ENCODE data around the gene NLRP2B.
"Not testable (repeated sequence)": the region's sequence is repeated elsewhere in the genome, so short reads cannot be mapped to it uniquely, and the experiment has no call there.

Gene NLRP2B

GRCh38 chrX:57680160-57680559, at the start of gene NLRP2B:
Gene NLRP2B, minus strand, starts transcription at chrX:57680260.
- Histone ChIP-seq H3K9me3 (ENCODE audit: control insufficient read depth, insufficient read depth, low read depth, low read length) (peaks cover 46% of the 10 kb centered on the region), H3K36me3 (ENCODE audit: control insufficient read depth, insufficient read depth, low read length) (no peaks in the 10 kb centered on the region)

GRCh38 chrX:57725995-57726394, 45.9 kb upstream of the NLRP2B start:
- H3K27me3 ChIP-seq (ENCODE audit: control insufficient read depth, insufficient read depth, low read length); H3K4me1 ChIP-seq (ENCODE audit: control insufficient read depth, insufficient read depth, low read length); H3K27ac ChIP-seq (ENCODE audit: low read depth, low read length); H3K4me3 ChIP-seq (ENCODE audit: low read depth, low read length); H3K9ac ChIP-seq (ENCODE audit: low read length); H3K36me3 ChIP-seq (ENCODE audit: control insufficient read depth, insufficient read depth, low read length): not testable (repeated sequence)
- peaks cover 23% of the 10 kb centered on the region for H3K9me3 ChIP-seq (ENCODE audit: control insufficient read depth, insufficient read depth, low read depth, low read length)

More at GRCh38 chrX:57680160-57680559, at the start of gene NLRP2B:
- Histone ChIP-seq H3K4me1 (ENCODE audit: control insufficient read depth, insufficient read depth, low read length) (peaks cover 6% of the 10 kb centered on the region; the same call in 1 of the 2 replicates), H3K27ac (ENCODE audit: low read depth, low read length) (no peak within 1 kb of the TSS), H3K4me3 (ENCODE audit: low read depth, low read length) (no peak within 1 kb of the TSS), H3K9ac (ENCODE audit: low read length) (no peak within 1 kb of the TSS), H3K27me3 (ENCODE audit: control insufficient read depth, insufficient read depth, low read length) (no peaks in the 10 kb centered on the region)

GRCh38 chrX:57681341-57681740, 1.3 kb upstream of the NLRP2B start:
- no peak overlapping the region for H3K9ac ChIP-seq (ENCODE audit: low read length)
- no peaks in the 10 kb centered on the region for H3K36me3 ChIP-seq (ENCODE audit: control insufficient read depth, insufficient read depth, low read length)
- peaks cover 39% of the 10 kb centered on the region; the same call in 1 of the 2 replicates for H3K9me3 ChIP-seq (ENCODE audit: control insufficient read depth, insufficient read depth, low read depth, low read length)
- peaks cover 6% of the 10 kb centered on the region; the same call in 1 of the 2 replicates for H3K4me1 ChIP-seq (ENCODE audit: control insufficient read depth, insufficient read depth, low read length)
- H3K27ac ChIP-seq (ENCODE audit: low read depth, low read length), result no peak overlapping the region
- no peak overlapping the region for H3K4me3 ChIP-seq (ENCODE audit: low read depth, low read length)
- H3K27me3 ChIP-seq (ENCODE audit: control insufficient read depth, insufficient read depth, low read length), result no peaks in the 10 kb centered on the region

- peaks cover 3% of the 10 kb centered on the region; the same call in 1 of the 2 replicates for H3K4me1 ChIP-seq (ENCODE audit: control insufficient read depth, insufficient read depth, low read length)
- no peaks in the 10 kb centered on the region for H3K36me3 ChIP-seq (ENCODE audit: control insufficient read depth, insufficient read depth, low read length)
- H3K27me3 ChIP-seq (ENCODE audit: control insufficient read depth, insufficient read depth, low read length), result no peaks in the 10 kb centered on the region
- no peak overlapping the region for H3K4me3 ChIP-seq (ENCODE audit: low read depth, low read length)
- H3K9me3 ChIP-seq (ENCODE audit: control insufficient read depth, insufficient read depth, low read depth, low read length), result peaks cover 49% of the 10 kb centered on the region
- H3K27ac ChIP-seq (ENCODE audit: low read depth, low read length), result no peak overlapping the region
- H3K9ac ChIP-seq (ENCODE audit: low read length), result no peak overlapping the region
Measured at GRCh38 chrX:57678686-57679428, 1.2 kb downstream of the NLRP2B start.

GRCh38 chrX:57677132-57677858, 2.8 kb downstream of the NLRP2B start:
- Histone ChIP-seq H3K9ac (ENCODE audit: low read length) (no peak overlapping the region), H3K9me3 (ENCODE audit: control insufficient read depth, insufficient read depth, low read depth, low read length) (peaks cover 56% of the 10 kb centered on the region), H3K36me3 (ENCODE audit: control insufficient read depth, insufficient read depth, low read length) (no peaks in the 10 kb centered on the region), H3K27ac (ENCODE audit: low read depth, low read length) (no peak overlapping the region), H3K27me3 (ENCODE audit: control insufficient read depth, insufficient read depth, low read length) (no peaks in the 10 kb centered on the region), H3K4me1 (ENCODE audit: control insufficient read depth, insufficient read depth, low read length) (peaks cover 3% of the 10 kb centered on the region; the same call in 1 of the 2 replicates), H3K4me3 (ENCODE audit: low read depth, low read length) (no peak overlapping the region)

GRCh38 chrX:57675320-57675719, 4.7 kb downstream of the NLRP2B start:
- H3K9me3 ChIP-seq (ENCODE audit: control insufficient read depth, insufficient read depth, low read depth, low read length), result peaks cover 63% of the 10 kb centered on the region
- H3K36me3 ChIP-seq (ENCODE audit: control insufficient read depth, insufficient read depth, low read length), result no peaks in the 10 kb centered on the region
- no peak overlapping the region for H3K27ac ChIP-seq (ENCODE audit: low read depth, low read length)
- no peaks in the 10 kb centered on the region for H3K4me1 ChIP-seq (ENCODE audit: control insufficient read depth, insufficient read depth, low read length)
- H3K27me3 ChIP-seq (ENCODE audit: control insufficient read depth, insufficient read depth, low read length), result no peaks in the 10 kb centered on the region
- H3K4me3 ChIP-seq (ENCODE audit: low read depth, low read length), result no peak overlapping the region
- H3K9ac ChIP-seq (ENCODE audit: low read length), result no peak overlapping the region

GRCh38 chrX:57674861-57675260, 5.2 kb downstream of the NLRP2B start:
- no peak overlapping the region for H3K4me3 ChIP-seq (ENCODE audit: low read depth, low read length)
- no peaks in the 10 kb centered on the region for H3K4me1 ChIP-seq (ENCODE audit: control insufficient read depth, insufficient read depth, low read length)
- H3K36me3 ChIP-seq (ENCODE audit: control insufficient read depth, insufficient read depth, low read length), result no peaks in the 10 kb centered on the region
- H3K27ac ChIP-seq (ENCODE audit: low read depth, low read length), result no peak overlapping the region
- H3K9ac ChIP-seq (ENCODE audit: low read length), result no peak overlapping the region
- H3K9me3 ChIP-seq (ENCODE audit: control insufficient read depth, insufficient read depth, low read depth, low read length), result peaks cover 63% of the 10 kb centered on the region
- H3K27me3 ChIP-seq (ENCODE audit: control insufficient read depth, insufficient read depth, low read length), result no peaks in the 10 kb centered on the region

- H3K9me3 ChIP-seq (ENCODE audit: control insufficient read depth, insufficient read depth, low read depth, low read length), result peaks cover 35% of the 10 kb centered on the region
- no peak overlapping the region for H3K9ac ChIP-seq (ENCODE audit: low read length)
- H3K27ac ChIP-seq (ENCODE audit: low read depth, low read length), result no peak overlapping the region
- no peaks in the 10 kb centered on the region for H3K36me3 ChIP-seq (ENCODE audit: control insufficient read depth, insufficient read depth, low read length)
- no peaks in the 10 kb centered on the region for H3K27me3 ChIP-seq (ENCODE audit: control insufficient read depth, insufficient read depth, low read length)
- H3K4me1 ChIP-seq (ENCODE audit: control insufficient read depth, insufficient read depth, low read length), result no peaks in the 10 kb centered on the region
- no peak overlapping the region for H3K4me3 ChIP-seq (ENCODE audit: low read depth, low read length)
Measured at GRCh38 chrX:57669961-57670360, 10.1 kb downstream of the NLRP2B start.

DNA sequence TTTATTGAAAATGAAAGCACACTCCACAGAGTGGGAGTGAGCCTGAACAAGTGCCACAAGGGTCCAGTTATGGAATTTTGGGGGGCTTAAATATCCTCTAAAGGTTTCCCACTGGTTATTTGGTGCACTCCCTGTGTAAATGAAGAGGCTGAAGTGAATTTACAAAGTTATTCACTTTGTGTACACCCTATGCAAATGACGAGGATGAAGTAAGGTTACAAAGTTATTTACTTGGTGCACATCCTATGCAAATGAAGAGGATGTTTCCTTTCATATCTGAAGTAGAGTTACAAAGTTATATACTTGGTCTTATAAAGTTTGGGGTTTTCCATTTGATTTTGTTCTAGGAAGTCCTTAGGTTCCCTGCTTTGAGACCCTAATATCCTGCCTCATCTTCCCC, 13.1 kb downstream of the NLRP2B start:
- Histone ChIP-seq H3K4me3 (ENCODE audit: low read depth, low read length) (no peak overlapping the region), H3K27me3 (ENCODE audit: control insufficient read depth, insufficient read depth, low read length) (no peaks in the 10 kb centered on the region), H3K9ac (ENCODE audit: low read length) (no peak overlapping the region), H3K27ac (ENCODE audit: low read depth, low read length) (no peak overlapping the region), H3K9me3 (ENCODE audit: control insufficient read depth, insufficient read depth, low read depth, low read length) (peaks cover 23% of the 10 kb centered on the region), H3K4me1 (ENCODE audit: control insufficient read depth, insufficient read depth, low read length) (no peaks in the 10 kb centered on the region), H3K36me3 (ENCODE audit: control insufficient read depth, insufficient read depth, low read length) (no peaks in the 10 kb centered on the region)

GRCh38 chrX:57655065-57655464, 25.0 kb downstream of the NLRP2B start:
- Histone ChIP-seq H3K9ac (ENCODE audit: low read length) (no peak overlapping the region), H3K4me1 (ENCODE audit: control insufficient read depth, insufficient read depth, low read length) (peaks cover 15% of the 10 kb centered on the region), H3K9me3 (ENCODE audit: control insufficient read depth, insufficient read depth, low read depth, low read length) (peaks cover 50% of the 10 kb centered on the region), H3K36me3 (ENCODE audit: control insufficient read depth, insufficient read depth, low read length) (no peaks in the 10 kb centered on the region), H3K27me3 (ENCODE audit: control insufficient read depth, insufficient read depth, low read length) (no peaks in the 10 kb centered on the region), H3K27ac (ENCODE audit: low read depth, low read length) (no peak overlapping the region), H3K4me3 (ENCODE audit: low read depth, low read length) (no peak overlapping the region)

- Histone ChIP-seq H3K36me3 (ENCODE audit: control insufficient read depth, insufficient read depth, low read length) (no peaks in the 10 kb centered on the region), H3K27ac (ENCODE audit: low read depth, low read length) (no peak overlapping the region), H3K4me3 (ENCODE audit: low read depth, low read length) (no peak overlapping the region), H3K9ac (ENCODE audit: low read length) (no peak overlapping the region), H3K27me3 (ENCODE audit: control insufficient read depth, insufficient read depth, low read length) (no peaks in the 10 kb centered on the region), H3K9me3 (ENCODE audit: control insufficient read depth, insufficient read depth, low read depth, low read length) (peaks cover 54% of the 10 kb centered on the region), H3K4me1 (ENCODE audit: control insufficient read depth, insufficient read depth, low read length) (peaks cover 19% of the 10 kb centered on the region)
Measured at GRCh38 chrX:57652705-57653104, 27.4 kb downstream of the NLRP2B start.

Measured in HUES6 (cell line).